ENCODE data around the gene MAL.
"Not testable (repeated sequence)": the region's sequence is repeated elsewhere in the genome, so short reads cannot be mapped to it uniquely, and the experiment has no call there.

DNA sequence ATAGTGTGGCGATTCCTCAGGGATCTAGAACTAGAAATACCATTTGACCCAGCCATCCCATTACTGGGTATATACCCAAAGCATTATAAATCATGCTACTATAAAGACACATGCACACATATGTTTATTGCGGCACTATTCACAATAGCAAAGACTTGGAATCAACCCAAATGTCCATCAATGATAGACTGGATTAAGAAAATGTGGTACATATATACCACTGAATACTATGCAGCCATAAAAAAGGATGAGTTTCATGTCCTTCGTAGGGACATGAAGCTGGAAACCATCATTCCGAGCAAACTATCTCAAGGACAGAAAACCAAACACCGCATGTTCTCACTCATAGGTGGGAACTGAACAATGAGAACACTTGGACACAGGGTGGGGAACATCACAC, 72.8 kb downstream of the MAL start:
- TF ChIP-seq CTCF, POLR2A (IDR thresholded peaks at IDR 0.05): not testable (repeated sequence)

Data from Peyer's patch (tissue), 4 donors.